GM18870 (cell line): Measurements from ENCODE around the gene ARL14EP.

Experiments
- ATAC-seq: cut with Tn5 transposase; IDR thresholded peaks from one replicate; pipeline ENCODE4 v1.9.1; 2021; ENCODE audit warnings: moderate library complexity; ENCODE audit not compliant: unreplicated experiment

ARL14EP gene

DNA sequence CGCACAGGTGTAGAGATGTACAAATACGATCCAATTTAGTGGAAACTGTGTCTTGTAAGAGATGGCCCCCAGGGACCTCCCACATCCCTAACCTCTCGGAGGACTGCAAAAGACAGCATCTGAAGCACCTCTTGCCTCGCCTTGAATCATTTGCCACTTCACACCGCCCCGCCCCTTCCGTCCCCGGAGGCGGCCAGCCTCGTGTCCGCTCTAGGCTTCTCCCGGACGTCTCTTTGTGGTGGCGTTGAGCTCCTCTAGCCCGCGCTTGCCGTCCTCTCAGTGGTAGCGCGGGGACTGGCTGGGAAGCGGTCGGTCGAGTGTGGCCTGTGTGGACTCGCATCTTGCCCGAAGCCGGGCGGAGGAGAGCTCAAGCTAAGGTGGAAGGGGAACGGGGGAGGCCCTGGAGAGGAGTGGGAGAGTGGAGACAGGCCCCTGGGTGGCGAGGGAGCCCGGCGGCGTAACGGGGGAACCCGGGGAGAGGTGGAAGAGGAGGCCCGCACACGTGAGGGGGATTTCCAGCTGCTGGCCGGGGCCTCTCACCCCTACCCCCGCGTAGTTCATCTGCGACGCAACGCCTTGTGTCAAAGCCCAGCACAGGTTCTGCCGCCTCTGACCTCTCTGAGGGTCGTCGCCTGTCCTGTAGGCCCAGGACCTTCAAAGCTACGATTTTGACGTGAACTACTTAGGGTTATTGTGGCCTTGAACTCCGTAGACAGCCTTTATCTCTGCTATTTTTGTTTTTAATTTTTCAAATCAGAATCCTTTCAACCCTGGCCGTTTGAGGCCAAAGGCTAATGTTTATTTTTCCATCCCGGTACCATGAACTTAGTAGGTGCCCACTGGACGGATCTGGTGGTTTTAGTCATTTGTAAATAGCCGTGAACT lies at the start of gene ARL14EP:
TSS of gene ARL14EP (plus strand) at position 279 of the 885 bp plus-strand sequence. CDS start 7,845 bp downstream, outside the sequence.
- peak; percentile 95 for ATAC-seq

DNA sequence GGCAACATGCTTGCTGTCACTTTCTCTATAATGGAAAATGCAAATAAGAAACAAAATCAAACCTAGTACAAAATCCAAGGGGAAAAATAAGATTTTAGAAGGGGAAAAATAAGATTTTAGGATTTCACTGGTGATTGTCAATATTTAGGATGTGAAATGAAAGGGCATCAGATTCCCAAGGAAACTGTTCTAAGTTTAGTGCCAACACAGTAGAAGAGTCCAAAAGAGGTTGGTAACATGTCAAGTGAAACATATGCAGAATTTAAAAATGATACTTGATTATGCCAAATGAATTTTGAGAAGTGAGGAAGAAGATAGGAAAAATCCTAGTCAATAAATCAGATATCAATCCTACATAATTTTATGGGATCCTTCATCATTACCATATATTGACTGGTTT lies 45.7 kb upstream of the ARL14EP start:
- ATAC-seq, result no peak

DNA sequence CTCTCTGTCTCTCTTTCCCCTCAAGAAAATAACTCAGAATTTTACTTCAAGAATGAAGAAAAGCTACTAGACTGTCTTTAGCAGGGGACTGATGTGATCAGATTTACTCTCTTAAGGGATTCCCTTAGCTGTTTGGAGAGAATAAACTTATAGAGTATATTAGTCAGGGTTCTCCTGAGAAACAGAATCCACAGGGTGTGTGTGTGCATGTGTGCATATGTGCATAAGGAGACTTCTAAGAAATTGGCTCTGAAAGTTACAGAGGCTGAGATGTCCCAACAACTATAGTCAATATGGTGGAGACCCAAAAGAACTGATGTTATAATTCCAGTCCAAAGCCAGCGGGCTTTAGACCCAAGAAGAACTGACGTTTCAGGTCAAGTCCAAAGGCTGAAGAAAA lies 43.1 kb upstream of the ARL14EP start:
- ATAC-seq, result no peak

DNA sequence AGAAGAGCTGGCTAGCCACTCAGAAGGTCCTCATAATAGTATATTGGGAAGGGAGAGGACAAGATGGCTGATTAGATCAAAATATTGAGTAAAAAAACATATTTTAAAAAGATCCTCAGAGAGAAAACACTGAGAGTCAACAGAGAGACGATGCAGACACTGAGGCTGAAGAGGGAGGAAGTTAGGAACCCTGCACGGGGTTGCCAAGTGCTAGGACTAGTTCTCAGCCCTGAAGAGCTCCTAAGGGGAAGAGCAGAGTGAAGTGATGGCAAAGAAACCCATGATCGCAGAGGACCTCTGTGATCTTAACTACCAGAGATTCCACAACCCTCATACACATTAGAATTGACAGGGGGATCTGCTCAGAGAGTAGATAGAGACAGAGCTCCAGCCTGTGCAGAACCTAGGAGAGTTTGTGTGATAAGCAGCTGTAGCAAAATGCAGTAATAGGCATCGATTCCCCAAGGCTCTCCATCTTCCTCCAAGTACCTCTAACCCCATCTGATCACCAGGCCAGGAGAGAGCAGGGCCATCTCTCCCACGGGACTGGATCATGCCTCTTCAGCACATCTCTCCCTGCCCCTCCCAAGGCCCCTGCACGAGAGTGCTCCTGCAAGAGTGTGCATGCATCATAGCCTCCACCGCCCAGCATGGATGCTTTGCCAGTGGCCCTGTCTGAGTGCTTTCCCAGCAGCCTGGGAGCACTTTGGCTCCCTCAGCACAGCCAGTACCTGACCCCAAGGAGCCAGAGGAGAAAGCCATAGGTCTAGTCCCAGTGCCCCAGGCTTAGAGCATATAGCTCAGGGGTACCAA lies 41.2 kb upstream of the ARL14EP start:
- ATAC-seq, result peak; percentile 23

DNA sequence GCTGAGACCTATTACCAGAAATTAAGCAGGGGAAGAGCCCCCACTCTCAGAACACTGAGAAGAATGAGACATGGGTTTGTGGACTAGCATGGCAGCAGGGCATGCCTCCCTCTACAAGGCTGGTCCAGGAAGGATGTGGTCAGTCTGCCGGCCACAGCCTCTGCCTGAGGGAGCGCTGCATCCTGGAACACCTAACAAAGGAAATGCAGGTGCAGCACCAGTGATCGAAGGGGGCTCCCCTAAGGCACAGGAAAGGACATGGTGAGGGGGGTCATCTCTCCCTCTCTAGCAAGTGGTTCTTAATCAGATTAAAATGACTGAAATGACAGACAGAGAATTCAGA lies 40.6 kb upstream of the ARL14EP start:
- ATAC-seq, result peak; percentile 73

DNA sequence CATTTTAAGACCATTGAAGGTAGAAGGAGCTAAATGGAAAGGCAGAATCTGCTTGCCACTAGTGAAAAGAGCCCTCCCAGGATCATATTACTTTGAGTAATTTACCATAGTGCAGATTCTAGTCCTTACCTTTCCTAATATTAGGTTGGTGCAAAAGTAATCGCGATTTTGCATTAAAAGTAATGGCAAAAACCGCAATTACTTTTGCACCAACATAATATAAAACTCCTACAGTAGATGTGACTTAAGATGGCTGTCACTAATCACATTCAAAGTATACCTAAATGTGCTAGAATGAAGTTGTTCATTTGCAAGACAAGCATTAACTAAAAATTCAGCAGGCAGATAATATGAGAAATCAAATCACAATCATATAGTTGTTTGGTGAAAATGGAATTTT lies 38.1 kb upstream of the ARL14EP start:
- ATAC-seq, result no peak

DNA sequence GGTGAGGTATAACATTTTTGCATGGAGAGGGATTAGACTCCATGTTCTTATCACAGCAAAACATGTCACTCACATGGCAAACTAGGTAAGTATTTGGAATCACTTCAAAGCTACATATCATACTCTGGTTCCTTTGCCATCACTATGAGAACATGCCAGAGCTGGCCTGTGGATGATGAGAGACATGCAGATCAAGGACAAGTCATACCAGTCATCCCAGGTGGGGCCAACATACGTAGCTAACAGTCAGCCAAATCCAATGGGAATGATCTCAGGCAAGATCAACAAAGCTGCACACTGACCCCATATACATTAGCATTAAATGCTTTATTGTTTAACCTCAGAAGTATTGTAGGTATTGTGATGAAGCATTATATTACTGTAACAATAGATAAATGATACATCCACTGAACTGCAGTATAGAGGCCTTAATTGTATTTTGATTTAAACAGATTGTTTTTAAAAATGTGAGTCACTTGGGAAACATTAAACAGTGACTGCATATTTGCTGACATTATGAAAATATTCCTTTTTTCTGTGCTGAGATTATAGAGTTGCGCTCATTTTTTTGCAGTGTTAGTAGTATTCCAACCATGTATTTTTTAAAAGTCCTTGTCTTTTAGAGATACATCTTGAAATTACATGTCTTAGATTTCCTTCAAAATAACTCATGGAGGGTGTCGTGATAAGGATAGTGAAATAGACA lies 37.3 kb upstream of the ARL14EP start:
- ATAC-seq, result no peak

DNA sequence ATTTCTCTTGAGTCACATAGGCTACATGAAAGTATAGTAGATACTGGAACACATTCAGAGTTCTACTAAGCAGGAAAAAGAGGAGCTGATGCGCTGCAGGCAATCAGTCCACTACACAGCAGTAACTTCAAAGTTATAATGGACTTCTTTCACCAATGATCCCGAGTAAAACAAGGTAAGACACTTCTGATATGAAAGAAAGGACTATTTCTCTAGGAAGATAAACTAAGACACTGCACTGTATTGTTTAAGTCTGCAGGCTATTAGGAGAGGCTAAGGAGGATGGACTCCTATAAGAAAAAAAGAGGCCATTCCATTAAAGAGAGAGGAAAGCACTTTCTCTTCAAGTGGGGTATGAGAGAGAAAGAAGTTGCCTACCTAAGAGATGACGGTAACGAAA lies 31.6 kb upstream of the ARL14EP start:
- no peak for ATAC-seq

DNA sequence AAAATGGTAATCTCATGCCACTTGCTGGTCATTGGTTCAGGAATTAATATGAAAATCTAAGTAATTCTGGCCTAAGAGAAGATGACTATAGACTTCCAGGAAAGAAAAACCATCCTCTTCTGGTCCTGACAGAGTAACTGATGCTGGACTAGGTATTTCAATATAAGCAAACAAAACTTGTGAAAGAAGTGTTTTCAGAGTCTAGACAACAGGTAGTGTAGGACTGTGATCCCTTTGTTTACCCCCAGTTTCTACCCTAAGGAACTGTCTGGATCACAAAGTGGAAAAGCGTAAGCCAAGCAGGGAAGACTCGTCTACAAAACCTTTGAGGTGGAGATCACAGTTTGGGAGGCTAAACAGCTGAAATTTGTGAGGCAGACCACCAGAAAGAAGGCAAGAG lies 30.4 kb upstream of the ARL14EP start:
- no peak for ATAC-seq

DNA sequence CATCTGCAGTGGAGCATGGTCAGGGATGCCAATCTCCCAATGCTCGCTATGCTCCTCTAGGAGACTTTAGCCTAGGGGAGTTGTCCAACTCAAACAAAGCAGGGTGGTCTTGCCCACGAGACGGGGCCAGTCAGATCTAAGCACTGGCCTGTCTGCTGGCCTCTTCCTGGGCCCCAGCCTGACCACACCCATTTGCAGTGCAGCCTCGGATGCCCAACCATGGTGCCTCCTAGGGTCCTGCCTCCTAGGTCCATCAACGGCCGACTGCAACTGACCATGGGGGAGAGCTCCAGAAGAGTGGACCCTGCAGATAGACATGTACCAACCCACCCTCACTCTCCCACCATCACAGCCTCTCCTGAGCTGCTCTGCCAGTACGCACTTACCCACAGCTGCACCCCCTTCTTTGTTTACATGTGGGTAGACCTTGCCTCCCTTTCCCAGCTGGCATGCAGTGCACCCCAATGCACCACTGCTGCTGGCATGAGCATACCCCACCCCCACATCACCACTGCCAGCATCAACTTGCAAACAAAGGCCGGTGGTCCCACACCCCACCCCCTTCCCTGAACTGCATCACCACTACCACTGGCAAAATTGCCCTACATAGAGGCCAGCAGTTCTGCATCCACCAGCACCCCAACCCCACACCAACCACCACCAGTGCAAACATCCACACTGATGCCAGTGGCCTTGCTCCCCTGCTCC lies 27.6 kb upstream of the ARL14EP start:
- ATAC-seq, result no peak

DNA sequence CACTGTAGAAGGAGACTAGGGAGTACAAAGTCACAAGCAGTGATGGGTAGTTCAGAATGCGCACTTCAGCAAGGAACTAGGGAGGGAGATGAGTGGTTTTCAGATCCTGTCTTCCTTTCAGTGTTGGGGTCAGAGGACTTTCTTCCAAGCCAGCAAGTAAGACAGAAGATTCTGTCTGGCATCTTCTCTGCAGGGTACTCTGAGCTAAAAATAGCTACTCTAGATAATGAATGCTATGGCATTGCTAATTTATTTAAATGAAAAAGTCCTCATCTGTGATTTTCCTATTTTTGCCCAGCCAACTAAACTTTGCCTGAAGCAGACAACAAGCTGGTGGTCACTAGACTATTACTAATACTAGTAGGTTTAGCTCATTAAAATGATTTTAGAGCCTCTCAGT lies 18.3 kb upstream of the ARL14EP start:
- ATAC-seq, result no peak

DNA sequence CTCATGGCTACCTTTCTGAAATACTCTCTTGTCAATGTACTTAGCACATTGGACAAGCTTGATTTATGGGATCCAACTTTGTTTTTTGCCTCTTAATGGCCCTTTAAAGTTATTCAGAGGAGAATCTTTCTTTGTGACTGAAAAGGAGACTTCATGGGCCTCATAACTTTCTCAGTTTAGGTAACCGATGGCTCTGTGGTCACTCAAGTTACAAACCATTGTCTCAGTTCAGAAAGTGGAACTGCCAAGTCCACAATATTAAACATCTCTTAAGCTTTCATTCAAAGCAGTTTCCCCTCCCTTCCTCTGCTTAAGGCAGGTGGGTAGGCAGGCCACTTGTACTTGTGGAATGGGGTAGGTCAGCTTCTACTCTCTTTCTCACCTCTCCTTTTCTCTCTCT lies 12.3 kb upstream of the ARL14EP start:
- ATAC-seq, result peak; percentile 98

DNA sequence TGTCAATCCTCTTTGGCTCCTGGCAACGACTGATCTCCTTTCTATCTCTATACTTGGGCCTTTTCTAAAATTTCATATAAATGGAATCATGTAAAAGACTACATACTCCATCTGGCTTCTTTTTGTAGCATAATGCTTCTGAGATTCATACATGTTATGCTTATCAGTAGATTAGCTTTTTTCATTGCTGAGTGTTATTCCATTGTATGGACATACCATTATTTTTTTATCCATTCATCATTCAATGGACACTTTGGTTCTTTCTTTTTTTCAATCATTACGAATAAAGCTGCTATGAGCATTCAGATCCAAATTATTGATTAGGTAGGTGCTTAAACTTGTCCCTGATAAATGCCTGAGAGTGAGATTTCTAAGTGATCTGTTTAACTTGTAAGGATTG lies 11.7 kb upstream of the ARL14EP start:
- no peak for ATAC-seq

DNA sequence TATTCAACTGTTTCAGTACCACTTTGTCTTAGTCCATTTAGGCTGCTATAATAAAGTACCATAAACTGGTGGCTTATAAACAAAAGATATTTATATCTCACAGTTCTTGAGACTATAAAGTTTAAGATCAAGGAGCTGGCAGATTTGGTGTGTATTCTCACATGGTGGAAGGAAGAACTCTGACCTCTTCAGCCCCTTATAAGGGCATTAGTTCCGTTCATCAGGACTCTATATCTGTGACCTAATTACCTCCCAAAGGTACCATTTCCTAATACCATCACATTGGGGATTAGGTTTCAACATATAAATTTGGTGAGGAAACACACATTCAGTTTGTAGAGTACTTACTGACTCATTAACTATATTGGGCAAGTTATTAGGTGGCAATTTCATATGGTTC lies 10.7 kb upstream of the ARL14EP start:
- no peak for ATAC-seq

DNA sequence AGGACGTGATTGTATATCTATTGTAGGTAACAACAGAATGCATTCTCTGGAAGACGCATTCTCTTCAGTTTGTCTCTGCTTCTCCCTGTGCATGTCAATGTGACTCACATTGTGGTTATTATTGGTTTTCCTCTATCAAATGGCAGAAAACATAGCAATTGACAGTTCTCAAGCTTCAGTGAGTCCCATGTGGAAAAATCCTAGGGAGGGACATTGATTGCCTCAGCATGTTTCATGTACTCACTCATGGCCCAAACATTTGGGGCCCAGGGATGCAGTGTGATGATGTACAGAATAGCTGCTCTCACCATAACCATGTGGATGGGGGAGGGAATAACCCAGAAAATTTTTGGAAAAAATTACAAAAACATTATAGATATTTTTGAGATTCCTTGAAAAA lies 9.3 kb upstream of the ARL14EP start:
- ATAC-seq, result no peak

DNA sequence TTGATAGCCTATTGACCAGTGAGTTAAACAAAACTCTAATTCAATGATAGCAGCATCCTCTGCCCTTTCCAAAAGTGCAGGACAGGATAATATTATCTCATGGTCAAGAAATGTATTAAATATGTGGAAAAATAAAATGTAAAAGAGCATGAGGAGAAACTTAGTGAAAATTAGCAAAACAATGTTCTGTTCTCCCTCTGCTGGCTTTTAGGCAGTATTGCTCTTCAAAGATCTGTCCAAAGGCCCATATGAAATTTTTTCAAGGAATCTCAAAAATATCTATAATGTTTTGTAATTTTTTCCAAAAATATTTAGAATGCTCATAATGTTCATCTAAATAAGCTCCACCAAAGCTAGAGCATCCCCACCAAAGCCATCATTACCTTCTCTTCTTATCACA lies 8.3 kb upstream of the ARL14EP start:
- ATAC-seq, result no peak

DNA sequence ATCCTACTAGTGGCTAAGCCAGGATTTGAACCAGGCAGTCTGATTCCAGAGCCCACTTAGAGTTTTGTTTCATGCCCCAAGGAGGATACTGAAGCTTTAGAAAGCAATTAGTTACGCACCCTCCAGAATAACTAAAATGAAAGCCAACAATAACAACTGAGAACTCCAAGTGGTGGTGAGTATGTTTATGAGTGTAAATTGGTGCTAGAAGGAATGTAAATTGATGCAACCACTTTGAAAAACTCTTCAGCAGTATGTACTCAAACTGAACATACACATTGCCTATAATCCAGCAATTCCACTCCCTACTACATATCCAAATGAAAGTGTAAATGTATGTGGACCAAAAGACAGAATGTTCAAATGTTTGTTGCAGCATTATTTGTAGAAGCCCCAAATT lies 6.7 kb upstream of the ARL14EP start:
- ATAC-seq, result no peak

DNA sequence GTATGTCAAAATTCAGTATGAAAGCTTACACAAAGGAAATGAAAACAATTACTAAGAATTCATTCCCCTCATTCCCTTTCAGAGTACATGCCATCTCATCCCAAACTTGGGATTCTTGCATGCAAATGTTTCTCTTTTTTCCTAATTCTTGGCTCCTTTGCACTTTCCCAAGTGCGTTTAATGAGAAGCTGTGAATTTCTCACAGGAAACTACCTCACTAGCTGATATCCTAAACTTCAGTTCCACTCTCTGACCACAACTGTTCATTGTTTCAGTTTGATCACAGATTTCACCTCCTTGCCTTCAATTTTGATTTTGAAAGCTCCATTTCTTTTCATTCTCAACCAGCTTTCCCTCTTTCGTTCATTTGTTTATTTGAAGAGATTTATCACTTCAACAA lies 5.9 kb upstream of the ARL14EP start:
- ATAC-seq, result peak; percentile 48

DNA sequence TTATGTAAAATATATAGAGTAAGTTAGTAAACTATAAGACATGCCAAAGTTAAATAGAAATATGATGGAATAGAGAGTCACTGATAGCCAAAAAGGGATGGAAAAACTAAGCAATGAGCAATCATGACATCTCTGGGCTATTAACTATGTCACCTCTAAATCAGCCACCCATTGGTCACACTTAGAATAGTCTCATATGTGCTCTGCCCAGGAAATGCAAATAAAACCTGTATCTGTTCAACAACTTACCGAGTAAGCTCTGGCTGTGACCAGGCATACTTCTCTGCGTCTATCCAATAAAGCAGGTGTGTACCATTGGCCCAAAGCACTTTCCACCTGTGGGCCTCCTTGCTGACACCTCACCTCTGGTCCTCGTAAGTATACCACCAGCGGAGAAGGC lies 1.6 kb upstream of the ARL14EP start:
- no peak for ATAC-seq

DNA sequence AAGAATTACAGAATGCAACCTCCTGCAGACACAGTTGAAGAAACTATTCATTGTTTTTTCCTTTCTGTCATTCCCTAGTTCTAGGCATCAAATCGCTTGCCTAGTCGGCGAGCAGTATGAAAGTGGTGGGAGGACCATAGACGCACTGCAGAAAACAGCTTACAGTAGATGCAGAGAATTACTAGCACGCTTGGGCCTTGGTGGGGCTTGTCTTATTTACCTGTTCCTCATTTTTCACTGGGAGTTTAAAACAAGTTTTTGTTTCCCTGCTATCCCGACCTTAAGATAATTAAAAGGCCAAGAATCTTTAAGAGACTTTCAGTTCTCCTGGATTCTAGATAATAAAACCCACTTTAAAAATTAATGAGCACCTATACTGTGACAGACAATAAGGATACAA lies 713 bp upstream of the ARL14EP start:
- no peak for ATAC-seq
